Ishikawa (cell line): ENCODE measurements around the gene BARHL2.

Source experiments
- EP300 ChIP-seq: IDR thresholded peaks from 2 replicates; pipeline ENCODE4 v1.6.1; 2012; ENCODE audit warnings: borderline replicate concordance
- REST ChIP-seq: IDR thresholded peaks from 2 replicates; pipeline ENCODE4 v1.6.1; 2012; ENCODE audit warnings: low read depth, mild to moderate bottlenecking
- ZBTB7A ChIP-seq: IDR thresholded peaks from 2 replicates; pipeline ENCODE4 v1.6.1; 2012; ENCODE audit warnings: low read depth

- TF ChIP-seq EP300 (no peak), ZBTB7A (no peak), REST (no peak)
Measured at GRCh38 chr1:90671741-90672140, 45.4 kb downstream of the BARHL2 start.
